ENCODE results near the gene BTBD9. TPM values are rescaled to one million over a fixed set of nuclear protein-coding genes. Genes with fewer than 3 reads are reported as not detected.

Gene BTBD9
- total RNA-seq, 4 donors from 2014 or later, result 11.7 to 17.7 (median 14.1) TPM

DNA sequence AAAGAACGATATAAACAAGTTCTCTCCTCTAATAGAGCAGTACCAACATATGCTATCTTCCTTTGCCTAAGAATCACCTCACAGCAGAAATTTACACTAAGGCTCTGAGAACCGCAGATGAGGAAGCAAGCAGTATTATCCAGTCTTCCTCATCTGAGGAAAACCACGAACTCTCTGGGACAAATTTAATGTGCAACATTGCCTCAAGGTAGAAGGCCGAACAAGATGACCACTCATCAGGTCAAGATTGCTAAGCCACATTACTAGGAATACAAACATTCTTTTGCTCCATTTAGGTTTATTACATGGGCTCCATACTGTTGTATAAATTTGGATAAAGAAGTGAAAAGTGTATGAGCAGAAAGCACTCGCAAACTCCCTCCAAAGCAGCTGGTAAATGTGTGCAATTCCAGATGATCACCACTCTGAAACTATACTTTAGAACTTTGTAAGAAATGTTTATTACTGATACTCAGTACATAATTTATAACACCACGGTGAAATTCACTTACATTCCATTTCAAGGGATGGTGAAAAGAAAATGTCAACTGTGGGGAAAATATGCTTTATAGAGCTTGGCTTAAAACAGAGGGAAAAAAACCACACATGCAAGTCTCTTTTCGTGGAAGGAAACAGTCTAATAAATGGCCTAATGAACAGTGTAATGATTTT is 398.4 kb downstream of the BTBD9 start:
- TF ChIP-seq, protein P1, sequence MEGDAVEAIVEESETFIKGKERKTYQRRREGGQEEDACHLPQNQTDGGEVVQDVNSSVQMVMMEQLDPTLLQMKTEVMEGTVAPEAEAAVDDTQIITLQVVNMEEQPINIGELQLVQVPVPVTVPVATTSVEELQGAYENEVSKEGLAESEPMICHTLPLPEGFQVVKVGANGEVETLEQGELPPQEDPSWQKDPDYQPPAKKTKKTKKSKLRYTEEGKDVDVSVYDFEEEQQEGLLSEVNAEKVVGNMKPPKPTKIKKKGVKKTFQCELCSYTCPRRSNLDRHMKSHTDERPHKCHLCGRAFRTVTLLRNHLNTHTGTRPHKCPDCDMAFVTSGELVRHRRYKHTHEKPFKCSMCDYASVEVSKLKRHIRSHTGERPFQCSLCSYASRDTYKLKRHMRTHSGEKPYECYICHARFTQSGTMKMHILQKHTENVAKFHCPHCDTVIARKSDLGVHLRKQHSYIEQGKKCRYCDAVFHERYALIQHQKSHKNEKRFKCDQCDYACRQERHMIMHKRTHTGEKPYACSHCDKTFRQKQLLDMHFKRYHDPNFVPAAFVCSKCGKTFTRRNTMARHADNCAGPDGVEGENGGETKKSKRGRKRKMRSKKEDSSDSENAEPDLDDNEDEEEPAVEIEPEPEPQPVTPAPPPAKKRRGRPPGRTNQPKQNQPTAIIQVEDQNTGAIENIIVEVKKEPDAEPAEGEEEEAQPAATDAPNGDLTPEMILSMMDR (IDR thresholded peaks at IDR 0.05; ENCODE audit: low read depth), result no peak

DNA sequence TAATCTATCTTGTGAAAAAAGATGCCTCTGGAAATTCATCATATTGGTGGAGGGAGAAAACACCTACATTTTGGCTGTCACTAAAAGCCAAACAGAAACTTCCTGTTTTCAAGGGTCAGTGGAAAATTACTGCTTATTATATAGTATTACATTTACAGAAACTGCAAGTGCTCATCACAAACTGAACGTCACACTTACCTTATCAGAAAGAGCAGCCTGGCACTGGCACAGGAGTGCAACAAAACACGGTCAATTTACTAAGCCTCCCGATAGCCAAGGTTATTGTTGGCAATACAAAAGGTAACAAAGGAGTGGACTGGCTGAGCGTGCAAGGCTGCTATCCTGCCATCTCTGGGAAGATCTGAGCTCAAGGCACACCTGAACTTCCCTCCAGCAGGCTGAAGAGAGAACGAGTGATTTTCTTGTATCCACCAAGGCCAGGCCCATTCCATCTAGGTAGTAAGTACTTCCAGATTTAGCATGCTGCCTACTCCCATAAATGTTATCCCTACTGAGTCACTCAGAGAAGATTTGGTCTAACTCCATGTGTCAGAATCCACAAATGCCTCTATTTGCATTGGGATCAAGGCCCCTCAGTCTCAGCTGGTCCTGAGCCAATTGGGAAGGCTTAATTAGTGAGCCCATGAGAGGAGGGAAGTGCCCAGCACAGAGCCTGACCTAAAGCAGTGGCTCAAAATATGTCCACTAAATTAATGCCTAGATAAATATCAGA is 399.8 kb downstream of the BTBD9 start:
- TF ChIP-seq, protein P1 (IDR thresholded peaks at IDR 0.05; ENCODE audit: low read depth), result no peak

DNA sequence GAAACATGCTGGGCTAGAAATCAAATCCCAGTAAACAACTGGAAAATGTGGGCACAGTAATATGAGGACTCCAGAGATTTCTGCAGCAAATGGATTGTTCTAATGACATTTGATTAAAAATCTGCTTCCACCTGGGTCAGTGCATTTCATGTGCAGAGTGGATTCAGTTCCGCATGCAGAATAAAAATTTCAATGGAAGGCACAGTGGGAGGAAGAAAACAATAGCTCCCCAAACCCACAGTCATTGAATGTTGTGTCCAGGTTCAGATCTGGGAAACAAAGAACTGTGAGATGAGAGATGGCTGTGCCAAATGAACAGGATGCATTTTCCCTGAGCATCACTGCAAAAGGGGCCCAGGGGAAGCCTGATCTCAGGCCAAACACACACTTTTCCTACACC is 403.1 kb downstream of the BTBD9 start:
- TF ChIP-seq, protein P1 (IDR thresholded peaks at IDR 0.05; ENCODE audit: low read depth), result no peak

DNA sequence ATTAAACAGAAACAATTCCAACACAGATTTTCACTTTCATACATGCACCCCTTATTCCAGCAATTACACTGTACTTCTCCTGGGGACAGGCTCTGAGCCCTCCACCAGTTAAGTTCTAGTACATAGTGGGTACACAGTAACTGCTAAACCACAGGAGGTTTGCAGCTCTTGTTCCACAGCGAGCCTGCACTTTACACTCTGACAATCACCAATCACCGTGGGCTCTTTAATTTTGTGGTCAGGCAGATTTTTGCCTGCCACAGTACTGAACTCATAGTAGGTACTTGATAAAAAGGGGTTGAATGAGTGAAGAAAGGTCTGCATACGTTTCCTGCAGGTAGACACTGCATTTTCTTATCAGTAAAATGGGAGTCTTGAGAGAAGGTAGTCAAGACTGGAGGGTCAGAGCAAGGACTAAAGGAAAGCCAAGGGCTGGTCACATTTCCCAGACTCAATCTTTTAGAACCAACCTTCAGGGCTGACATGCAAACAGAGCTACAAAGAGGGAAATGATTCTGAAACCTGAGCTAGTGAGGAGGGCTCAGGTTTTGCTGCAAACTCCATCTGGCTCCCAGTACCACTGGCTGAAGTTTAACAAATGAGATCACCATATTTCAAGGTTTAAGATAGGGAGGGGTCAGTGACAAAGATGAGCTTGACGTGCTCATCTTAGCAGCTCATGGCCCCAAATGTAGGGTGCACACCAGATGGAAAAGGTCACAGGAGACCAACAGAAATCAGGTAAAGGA is 404.6 kb downstream of the BTBD9 start:
- TF ChIP-seq, protein P1 (IDR thresholded peaks at IDR 0.05; ENCODE audit: low read depth), result no peak

DNA sequence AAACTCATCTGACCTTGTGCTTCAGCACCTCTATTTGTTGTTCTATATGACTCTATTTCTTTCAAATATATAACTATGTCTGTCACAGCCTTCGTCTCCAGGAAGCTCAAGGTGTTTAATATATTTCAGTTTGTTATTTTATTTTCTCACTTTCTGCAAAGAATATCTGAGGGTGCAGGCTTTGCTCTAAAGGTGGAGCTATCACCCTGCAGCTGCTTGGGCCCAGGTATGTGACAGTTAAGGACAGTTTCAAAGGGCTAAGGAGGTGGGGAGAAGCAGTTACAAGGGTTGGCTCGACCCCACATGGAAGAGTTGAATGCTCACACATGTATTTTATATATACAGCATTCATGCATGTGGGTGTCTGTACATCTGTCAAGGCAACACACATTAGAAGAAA is 405.6 kb downstream of the BTBD9 start:
- TF ChIP-seq, protein P1 (IDR thresholded peaks at IDR 0.05; ENCODE audit: low read depth), result no peak

DNA sequence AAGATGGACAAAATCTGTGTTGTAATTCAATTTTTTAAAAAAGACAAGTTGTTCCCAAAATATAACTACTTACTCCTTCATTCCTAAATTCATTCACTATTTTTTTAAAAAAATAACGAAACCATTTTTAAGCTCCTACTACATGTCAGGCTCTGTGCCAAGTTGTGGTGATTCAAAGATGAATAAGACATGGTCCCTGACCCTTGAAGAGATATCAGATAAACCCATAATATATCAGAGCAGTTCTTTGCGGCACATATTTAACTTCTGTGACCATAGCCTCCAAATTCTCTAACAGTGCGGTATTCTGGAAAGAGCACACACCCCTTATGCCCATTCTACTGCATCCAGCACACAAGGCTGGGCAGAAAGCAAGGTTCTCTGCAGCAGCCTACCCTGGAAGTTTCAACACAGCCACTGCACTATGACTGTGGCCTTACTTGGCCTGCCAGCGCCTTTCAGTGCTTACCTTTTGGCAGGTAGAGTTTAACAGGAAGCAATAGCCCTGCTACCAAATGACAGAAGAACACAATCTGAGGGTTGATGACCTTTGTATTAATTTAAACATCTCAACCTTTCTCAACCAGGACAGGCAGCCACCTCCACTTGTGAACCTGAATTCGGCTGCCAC is 406.5 kb downstream of the BTBD9 start:
- TF ChIP-seq, protein P1 (IDR thresholded peaks at IDR 0.05; ENCODE audit: low read depth), result no peak
